ENCODE measurements around the gene ZFAND3. TPM values are rescaled to one million over a fixed set of nuclear protein-coding genes. Genes with fewer than 3 reads are reported as not detected.
"Not testable (repeated sequence)": the region's sequence is repeated elsewhere in the genome, so short reads cannot be mapped to it uniquely, and the experiment has no call there.

The ZFAND3 gene
- polyA plus RNA-seq, 12 donors: 58.3 to 119 (median 95.8) TPM; not detected in 1

GRCh38 chr6:38040254-38040653, 220.7 kb downstream of the ZFAND3 start:
- DNase-seq: no peak

- DNase-seq: no peak
These were observed 223.8 kb downstream of the ZFAND3 start for GRCh38 chr6:38043259-38043753.

- DNase-seq: no peak
These were observed 226.3 kb downstream of the ZFAND3 start for GRCh38 chr6:38045701-38046305.

DNA sequence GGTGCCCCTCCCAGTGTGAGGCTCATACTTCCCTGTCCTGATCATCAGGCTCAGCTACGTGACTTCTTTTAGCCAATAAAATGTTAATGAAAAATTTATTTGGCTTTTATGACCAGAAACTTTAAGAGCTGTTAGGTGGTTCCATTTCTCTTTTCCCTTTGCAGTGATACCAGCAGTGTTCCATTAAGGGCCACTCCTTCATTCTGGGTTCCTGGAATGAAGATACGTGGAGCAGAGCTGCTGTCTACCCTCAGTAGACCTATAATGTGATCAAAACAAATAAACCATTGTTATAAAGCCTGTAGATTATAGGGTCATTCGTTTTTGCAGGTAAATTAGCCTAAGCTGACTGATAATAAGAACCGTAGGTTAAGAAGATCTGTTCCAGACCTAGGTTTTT, 228.0 kb downstream of the ZFAND3 start:
- no peak for DNase-seq

- not testable (repeated sequence) for DNase-seq
These were observed 230.4 kb downstream of the ZFAND3 start for GRCh38 chr6:38049861-38050397.

GRCh38 chr6:38051819-38052434, 232.4 kb downstream of the ZFAND3 start:
- DNase-seq: no peak

GRCh38 chr6:38054527-38055202, 235.1 kb downstream of the ZFAND3 start:
- DNase-seq: no peak

GRCh38 chr6:38055203-38055589, 235.7 kb downstream of the ZFAND3 start:
- no peak for DNase-seq

DNA sequence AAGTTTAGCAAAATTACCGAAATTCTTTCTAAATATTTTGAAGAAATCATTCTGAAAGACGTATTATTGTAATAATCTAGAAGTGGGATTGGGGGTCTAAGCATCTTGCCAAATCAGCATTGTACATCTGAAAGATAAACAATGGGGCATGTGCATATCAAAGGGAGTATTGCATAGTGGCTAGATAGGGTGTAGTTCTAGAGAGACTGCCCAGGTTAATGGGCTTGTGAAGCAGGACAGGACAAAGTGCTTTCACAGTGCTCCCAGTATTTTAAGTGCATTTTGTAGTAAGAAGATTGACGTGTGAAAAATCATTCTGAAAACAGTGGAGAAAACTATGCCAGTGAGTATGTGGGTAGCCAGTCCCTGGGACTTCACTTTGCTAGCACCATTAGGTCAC, 236.8 kb downstream of the ZFAND3 start:
- no peak for DNase-seq

DNA sequence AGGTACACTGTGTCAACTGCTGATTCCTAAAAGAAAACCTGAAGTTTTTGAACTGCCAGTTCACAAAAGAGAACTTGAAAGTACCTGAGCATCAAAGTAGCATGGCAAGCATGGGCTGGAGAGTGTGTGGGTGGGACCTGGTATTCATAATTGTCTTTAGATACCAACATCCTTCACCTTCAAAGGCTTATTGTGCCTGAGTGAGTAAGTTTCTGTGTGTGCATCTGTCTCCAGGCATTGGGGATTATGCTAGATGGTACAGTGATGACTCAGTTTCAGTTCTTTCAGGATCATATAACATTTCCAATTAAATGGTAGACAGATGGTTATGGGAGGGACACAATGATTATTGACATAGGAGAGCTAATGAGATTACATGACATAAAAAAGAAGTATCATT, 238.5 kb downstream of the ZFAND3 start:
- DNase-seq: no peak

DNA sequence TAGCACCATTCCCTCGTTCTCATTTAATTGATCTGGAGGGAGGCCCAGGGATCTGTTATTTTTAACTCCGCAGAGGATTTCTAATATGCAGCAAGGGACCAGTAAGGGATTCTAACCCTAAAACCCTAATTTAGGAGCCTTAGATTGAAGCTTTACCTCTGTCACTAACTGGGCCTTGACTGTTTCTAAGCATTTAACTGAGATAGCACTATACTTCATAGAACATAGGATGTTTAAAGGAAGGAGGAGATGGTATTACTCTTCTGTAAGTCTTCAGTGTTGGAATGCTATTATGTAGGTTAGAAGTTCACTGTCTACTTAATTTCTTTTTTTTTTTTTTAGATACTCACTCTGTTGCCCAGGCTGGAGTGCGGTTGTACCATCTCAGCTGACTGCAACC, 242.5 kb downstream of the ZFAND3 start:
- no peak for DNase-seq

DNA sequence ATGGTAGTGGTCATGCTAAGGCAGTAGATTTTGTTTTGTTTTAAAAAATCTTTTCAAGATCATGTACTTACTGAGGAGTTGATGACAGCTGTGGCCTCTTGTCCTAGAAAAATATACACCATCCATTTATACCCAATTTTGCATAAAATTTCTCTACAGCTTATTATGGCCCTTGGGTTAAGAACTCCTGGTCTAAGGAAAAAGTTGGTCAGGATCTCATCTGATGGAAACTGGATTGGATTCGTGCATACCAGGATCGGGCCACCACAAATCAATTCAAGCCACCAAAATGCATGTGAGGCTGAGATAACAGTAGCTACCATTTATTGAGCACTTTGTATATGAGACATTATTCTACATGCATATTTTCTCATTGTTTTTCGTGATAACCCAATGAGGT, 244.4 kb downstream of the ZFAND3 start:
- no peak for DNase-seq

- DNase-seq: no peak
These were observed 244.9 kb downstream of the ZFAND3 start for GRCh38 chr6:38064431-38064830.

GRCh38 chr6:38065734-38066305, 246.3 kb downstream of the ZFAND3 start:
- no peak for DNase-seq

DNA sequence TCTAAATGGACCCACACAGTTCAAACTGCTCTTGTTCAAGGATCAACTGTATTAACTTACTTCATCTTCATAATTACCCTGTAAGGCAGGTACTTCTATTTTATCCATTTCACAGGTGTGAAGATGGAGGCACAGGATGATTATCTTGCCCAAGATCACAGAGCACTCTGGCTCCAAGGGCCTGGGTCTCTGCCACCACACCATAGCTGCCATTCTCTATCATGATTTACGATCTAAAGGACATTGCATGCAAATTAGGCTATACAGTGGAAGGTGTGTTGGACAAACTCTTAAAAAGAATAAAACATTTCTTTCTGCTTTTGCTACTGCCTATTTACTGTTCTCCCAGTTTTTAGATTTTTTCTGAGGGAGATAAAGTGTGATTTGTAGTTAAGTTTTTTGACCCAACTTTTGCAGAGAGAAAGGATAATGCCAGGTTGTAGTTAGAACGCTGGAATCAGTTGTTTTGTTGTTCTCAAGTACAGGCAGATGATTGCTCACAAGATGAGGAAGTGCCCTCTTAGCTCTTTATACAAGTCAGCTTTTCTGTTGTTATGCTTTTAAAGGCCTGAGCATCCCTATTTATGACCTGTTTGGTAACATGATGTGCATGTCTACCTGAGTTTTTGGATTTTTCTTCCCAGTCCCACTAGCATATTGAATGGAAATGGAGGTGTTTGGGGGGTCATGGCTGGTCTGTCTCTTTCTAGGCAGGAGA, 247.9 kb downstream of the ZFAND3 start:
- no peak for DNase-seq

- no peak for DNase-seq
These were observed 249.5 kb downstream of the ZFAND3 start for GRCh38 chr6:38068854-38069590.

DNA sequence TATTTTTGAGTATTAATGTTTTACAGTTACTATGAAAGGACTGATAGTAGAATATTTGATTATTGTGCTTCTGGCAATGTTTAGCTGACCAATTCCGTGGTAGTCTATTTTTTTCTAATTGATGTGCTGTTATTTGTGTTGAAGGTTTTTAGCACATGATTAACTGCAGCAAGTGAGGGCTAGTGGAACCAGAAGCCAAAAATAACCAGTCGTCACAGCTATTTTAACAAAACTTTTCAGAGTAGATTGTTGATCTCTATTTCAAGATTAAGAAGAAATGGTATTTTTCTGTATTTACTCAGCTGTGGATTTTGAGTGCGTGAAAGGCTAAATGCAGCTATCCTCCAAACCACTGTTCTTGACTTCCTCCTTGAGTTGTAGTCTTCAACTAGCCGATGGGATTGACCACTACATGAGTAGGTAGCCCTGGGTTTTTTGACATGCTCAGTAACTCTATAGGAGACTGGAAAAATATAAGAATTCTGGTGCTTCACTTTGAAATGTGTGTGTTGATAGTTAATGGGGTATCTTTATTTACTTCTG, 258.0 kb downstream of the ZFAND3 start:
- no peak for DNase-seq

GRCh38 chr6:38078671-38079070, 259.1 kb downstream of the ZFAND3 start:
- DNase-seq: no peak

DNA sequence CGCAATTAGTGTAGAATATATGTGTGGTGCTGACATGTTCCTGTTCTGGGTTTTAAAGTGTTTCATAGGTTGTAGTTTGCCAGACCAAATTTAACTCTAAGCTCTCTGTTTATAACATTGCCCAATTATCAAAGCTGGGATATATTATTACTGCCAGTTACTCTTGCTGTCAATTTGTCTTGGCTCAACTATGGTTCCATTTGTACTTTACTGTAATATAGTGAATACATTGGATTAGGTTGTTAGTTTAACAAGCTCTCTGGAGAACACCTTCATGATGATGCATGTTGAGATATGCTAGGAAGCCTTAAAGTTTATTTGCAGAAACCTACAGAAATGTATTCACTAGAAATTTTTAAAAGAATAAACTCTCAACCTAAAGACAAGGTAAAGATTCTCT, 259.6 kb downstream of the ZFAND3 start:
- no peak for DNase-seq

GRCh38 chr6:38079537-38079936, 260.0 kb downstream of the ZFAND3 start:
- DNase-seq: no peak

DNA sequence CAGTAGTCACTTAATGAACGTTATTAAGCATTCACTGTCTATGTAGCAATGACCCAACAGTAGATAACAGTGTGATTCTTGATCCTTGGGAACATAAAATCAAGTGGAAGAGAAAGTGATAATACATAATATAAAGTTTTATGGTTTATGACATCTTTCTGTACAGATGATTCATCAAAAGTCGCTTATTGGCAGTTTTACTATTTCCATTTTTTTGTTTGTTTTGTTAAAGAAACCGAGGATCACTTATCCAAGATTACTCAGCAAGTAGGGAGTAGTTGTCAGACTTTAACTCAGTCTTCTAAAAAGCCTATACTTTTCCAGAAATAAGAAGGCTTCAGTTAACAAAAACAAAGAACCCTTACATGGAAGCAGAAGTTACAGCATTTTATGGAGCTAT, 260.8 kb downstream of the ZFAND3 start:
- no peak for DNase-seq

All from muscle of arm (tissue), 12 donors.